WTC11 (cell line): ENCODE data around the gene KIF2A. TPM values are rescaled to one million over a fixed set of nuclear protein-coding genes. Genes with fewer than 3 reads are reported as not detected.

Source experiments
- ATAC-seq: fragments of 200-7000 bp; cut with Tn5 transposase; 2 replicates; pipeline ENCODE4 v1.10.0; 2021; ENCODE audit warnings: mild to moderate bottlenecking, moderate library complexity
- CTCF ChIA-PET: fragments of 300-600 bp; sonication (Branson Sonifier 250); formaldehyde crosslinking; loops from one replicate; lab custom pipeline; 2021; ENCODE audit warnings: antibody characterized with exemption; lab: Charles Lee
- POLR2A ChIA-PET: fragments of 350-600 bp; sonication (Branson Sonifier 250); formaldehyde crosslinking; loops from one replicate; lab custom pipeline; 2021; ENCODE audit warnings: antibody characterized with exemption; lab: Charles Lee
- DNase-seq: peaks from one replicate; pipeline ENCODE4 v3.0.0; 2021; ENCODE audit warnings: low spot score
- H3K27ac Mint-ChIP-seq: 2 replicates; pipeline ENCODE4 v1.8.0; 2021; ENCODE audit warnings: mixed read lengths
- H3K27me3 Mint-ChIP-seq: 2 replicates; pipeline ENCODE4 v1.8.0; 2021; ENCODE audit warnings: low read depth, mild to moderate bottlenecking, moderate library complexity, mixed read lengths
- H3K36me3 Mint-ChIP-seq: 2 replicates; pipeline ENCODE4 v1.8.0; 2021; ENCODE audit warnings: mixed read lengths
- H3K4me1 Mint-ChIP-seq: 2 replicates; pipeline ENCODE4 v1.8.0; 2022; ENCODE audit warnings: mixed read lengths
- H3K4me3 Mint-ChIP-seq: 2 replicates; pipeline ENCODE4 v1.8.0; 2021; ENCODE audit warnings: mild to moderate bottlenecking, moderate library complexity, mixed read lengths
- H3K9me3 Mint-ChIP-seq: 2 replicates; pipeline ENCODE4 v1.8.0; 2021; ENCODE audit warnings: mixed read lengths
- CREM ChIP-seq: sonication (generic); formaldehyde crosslinking; IDR thresholded peaks from 2 replicates; pipeline ENCODE4 v1.8.1; 2022; ENCODE audit warnings: mild to moderate bottlenecking, missing genetic modification reagents, moderate library complexity
- EMX1 ChIP-seq: fragments of 250-450 bp; sonication (Bioruptor Pico); IDR thresholded peaks from 2 replicates; pipeline ENCODE4 v1.8.0; 2021; ENCODE audit warnings: mild to moderate bottlenecking
- FOXJ3 ChIP-seq: sonication (generic); formaldehyde crosslinking; IDR thresholded peaks from 2 replicates; pipeline ENCODE4 v1.9.0; 2021; ENCODE audit warnings: missing genetic modification reagents, mild to moderate bottlenecking, borderline replicate concordance
- FOXK1 ChIP-seq: sonication (generic); formaldehyde crosslinking; IDR thresholded peaks from 2 replicates; pipeline ENCODE4 v1.8.0; 2022; ENCODE audit warnings: mild to moderate bottlenecking, moderate library complexity, missing genetic modification reagents
- FOXP1 ChIP-seq: sonication (generic); formaldehyde crosslinking; IDR thresholded peaks from 2 replicates; pipeline ENCODE4 v1.8.0; 2022; ENCODE audit warnings: missing genetic modification reagents, mild to moderate bottlenecking, moderate library complexity, borderline replicate concordance
- GABPB1 ChIP-seq: sonication (generic); formaldehyde crosslinking; IDR thresholded peaks from 2 replicates; pipeline ENCODE4 v1.8.1; 2023; ENCODE audit warnings: mild to moderate bottlenecking, missing genetic modification reagents
- GRHL2 ChIP-seq: fragments of 250-450 bp; sonication (Bioruptor Pico); IDR thresholded peaks from 2 replicates; pipeline ENCODE4 v1.8.0; 2022; ENCODE audit warnings: mild to moderate bottlenecking, moderate library complexity; ENCODE audit not compliant: insufficient replicate concordance, severe bottlenecking
- GTF2I ChIP-seq: fragments of 250-450 bp; sonication (Bioruptor Pico); conservative IDR thresholded peaks from 2 replicates; pipeline ENCODE4 v1.4.0; 2021; ENCODE audit warnings: mild to moderate bottlenecking
- HMGXB4 ChIP-seq: sonication (generic); formaldehyde crosslinking; IDR thresholded peaks from 2 replicates; pipeline ENCODE4 v1.8.1; 2023; ENCODE audit warnings: mild to moderate bottlenecking, moderate library complexity, missing genetic modification reagents
- JAZF1 ChIP-seq: fragments of 250-450 bp; sonication (Bioruptor Pico); IDR thresholded peaks from 2 replicates; pipeline ENCODE4 v1.9.0; 2021; ENCODE audit warnings: moderate library complexity, mild to moderate bottlenecking, inconsistent platforms
- NR2C2 ChIP-seq: sonication (generic); formaldehyde crosslinking; IDR thresholded peaks from 2 replicates; pipeline ENCODE4 v1.8.0; 2022; ENCODE audit warnings: mild to moderate bottlenecking, missing genetic modification reagents
- NR3C1 ChIP-seq: sonication (generic); formaldehyde crosslinking; conservative IDR thresholded peaks from 2 replicates; pipeline ENCODE4 v1.8.1; 2023; ENCODE audit warnings: low read depth, mild to moderate bottlenecking, missing genetic modification reagents
- SOX15 ChIP-seq: fragments of 250-450 bp; sonication (Bioruptor Pico); IDR thresholded peaks from 2 replicates; pipeline ENCODE4 v1.9.0; 2021; ENCODE audit warnings: mild to moderate bottlenecking
- STAT6 ChIP-seq: sonication (generic); formaldehyde crosslinking; conservative IDR thresholded peaks from 2 replicates; pipeline ENCODE4 v1.8.1; 2023; ENCODE audit warnings: mild to moderate bottlenecking, low read depth, missing genetic modification reagents, moderate library complexity
- TEAD1 ChIP-seq: sonication (generic); formaldehyde crosslinking; IDR thresholded peaks from 2 replicates; pipeline ENCODE4 v1.8.0; 2022; ENCODE audit warnings: mild to moderate bottlenecking, missing genetic modification reagents
- TEAD4 ChIP-seq: sonication (generic); formaldehyde crosslinking; IDR thresholded peaks from 2 replicates; pipeline ENCODE4 v1.8.0; 2022; ENCODE audit warnings: mild to moderate bottlenecking, missing genetic modification reagents
- ZNF263 ChIP-seq: sonication (generic); formaldehyde crosslinking; IDR thresholded peaks from 2 replicates; pipeline ENCODE4 v1.8.1; 2022; ENCODE audit warnings: low read depth, mild to moderate bottlenecking, moderate library complexity, missing genetic modification reagents
- total RNA-seq: library from RNA; stranded (reverse); gene quantifications from 3 replicates; pipeline ENCODE4 v1.2.3, GENCODE V29; 2021
- TF ChIP-seq, protein P1 (sequence below): sonication (generic); formaldehyde crosslinking; IDR thresholded peaks from 2 replicates; pipeline ENCODE4 v1.8.0; 2023; ENCODE audit warnings: missing genetic modification reagents
- TF ChIP-seq, protein P2 (sequence below): sonication (generic); formaldehyde crosslinking; IDR thresholded peaks from 2 replicates; pipeline ENCODE4 v1.8.1; 2023; ENCODE audit warnings: mild to moderate bottlenecking, missing genetic modification reagents, borderline replicate concordance
- TF ChIP-seq, protein P3 (sequence below): sonication (generic); formaldehyde crosslinking; IDR thresholded peaks from 2 replicates; pipeline ENCODE4 v1.8.1; 2022; ENCODE audit warnings: missing genetic modification reagents, borderline replicate concordance
- TF ChIP-seq, protein P4 (sequence below): fragments of 250-450 bp; sonication (Bioruptor Pico); IDR thresholded peaks from 2 replicates; pipeline ENCODE4 v1.9.0; 2021; ENCODE audit warnings: mild to moderate bottlenecking
- TF ChIP-seq, protein P5 (sequence below): fragments of 250-450 bp; sonication (Bioruptor Pico); IDR thresholded peaks from 2 replicates; pipeline ENCODE4 v1.9.0; 2021; ENCODE audit warnings: moderate library complexity, mild to moderate bottlenecking, inconsistent platforms, borderline replicate concordance

KIF2A gene
- total RNA-seq, 1 experiment from 2014 or later = 77.8 TPM

DNA sequence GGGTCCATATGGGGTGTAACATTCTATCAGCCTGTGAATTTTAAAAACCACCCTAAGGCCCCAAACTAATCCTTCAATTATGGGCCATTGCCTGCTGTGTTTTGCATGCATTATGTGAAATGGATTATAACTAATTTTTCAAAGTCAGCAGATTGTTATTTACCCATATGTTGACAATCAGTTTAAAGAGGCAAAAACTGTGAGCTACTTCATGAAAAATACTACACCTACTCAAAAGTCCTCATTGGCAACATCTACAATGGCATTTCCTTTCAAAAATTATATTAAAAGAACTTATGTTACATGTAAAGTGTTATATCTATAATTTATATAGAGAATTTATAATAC is 49.0 kb upstream of the KIF2A start (continued):
- TF ChIP-seq FOXP1 (CRISPR knock-in tag) (no peak), FOXJ3 (no peak), SOX15 (CRISPR knock-in tag) (no peak), HMGXB4 (no peak)
- TF ChIP-seq, all 79 proteins: peak for 0

DNA sequence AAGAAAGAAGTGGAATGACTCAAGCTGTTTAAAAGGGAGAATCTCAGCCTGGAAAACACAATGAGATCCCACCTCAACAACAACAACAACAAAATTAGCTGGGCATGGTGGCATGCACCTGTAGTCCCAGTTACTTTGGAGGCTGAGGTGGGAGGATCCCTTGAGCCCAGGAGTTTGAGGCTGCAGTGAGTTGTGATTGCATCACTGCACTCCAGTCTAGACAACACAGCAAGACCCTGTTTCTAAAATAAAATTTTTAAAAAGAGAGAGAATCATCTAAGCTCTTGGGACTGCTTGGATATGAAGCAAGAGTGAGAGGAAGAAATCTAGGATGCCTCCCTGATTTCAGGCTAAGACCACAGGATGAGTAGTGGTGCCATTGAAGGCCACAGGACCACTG is 47.4 kb upstream of the KIF2A start:
- ATAC-seq = no peak
- Mint-ChIP-seq H3K4me1 (peaks cover 4% of the 10 kb centered on the region), H3K27ac (no peak overlapping the region), H3K36me3 (no peaks in the 10 kb centered on the region), H3K9me3 (no peaks in the 10 kb centered on the region), H3K27me3 (no peaks in the 10 kb centered on the region), H3K4me3 (no peak overlapping the region)
- TF ChIP-seq GTF2I (CRISPR knock-in tag) (no peak), GABPB1 (CRISPR knock-in tag) (no peak), EMX1 (CRISPR knock-in tag) (no peak), NR2C2 (CRISPR knock-in tag) (no peak)
- TF ChIP-seq, protein P1, sequence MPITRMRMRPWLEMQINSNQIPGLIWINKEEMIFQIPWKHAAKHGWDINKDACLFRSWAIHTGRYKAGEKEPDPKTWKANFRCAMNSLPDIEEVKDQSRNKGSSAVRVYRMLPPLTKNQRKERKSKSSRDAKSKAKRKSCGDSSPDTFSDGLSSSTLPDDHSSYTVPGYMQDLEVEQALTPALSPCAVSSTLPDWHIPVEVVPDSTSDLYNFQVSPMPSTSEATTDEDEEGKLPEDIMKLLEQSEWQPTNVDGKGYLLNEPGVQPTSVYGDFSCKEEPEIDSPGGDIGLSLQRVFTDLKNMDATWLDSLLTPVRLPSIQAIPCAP (CRISPR knock-in tag) = no peak
- TF ChIP-seq, protein P2, sequence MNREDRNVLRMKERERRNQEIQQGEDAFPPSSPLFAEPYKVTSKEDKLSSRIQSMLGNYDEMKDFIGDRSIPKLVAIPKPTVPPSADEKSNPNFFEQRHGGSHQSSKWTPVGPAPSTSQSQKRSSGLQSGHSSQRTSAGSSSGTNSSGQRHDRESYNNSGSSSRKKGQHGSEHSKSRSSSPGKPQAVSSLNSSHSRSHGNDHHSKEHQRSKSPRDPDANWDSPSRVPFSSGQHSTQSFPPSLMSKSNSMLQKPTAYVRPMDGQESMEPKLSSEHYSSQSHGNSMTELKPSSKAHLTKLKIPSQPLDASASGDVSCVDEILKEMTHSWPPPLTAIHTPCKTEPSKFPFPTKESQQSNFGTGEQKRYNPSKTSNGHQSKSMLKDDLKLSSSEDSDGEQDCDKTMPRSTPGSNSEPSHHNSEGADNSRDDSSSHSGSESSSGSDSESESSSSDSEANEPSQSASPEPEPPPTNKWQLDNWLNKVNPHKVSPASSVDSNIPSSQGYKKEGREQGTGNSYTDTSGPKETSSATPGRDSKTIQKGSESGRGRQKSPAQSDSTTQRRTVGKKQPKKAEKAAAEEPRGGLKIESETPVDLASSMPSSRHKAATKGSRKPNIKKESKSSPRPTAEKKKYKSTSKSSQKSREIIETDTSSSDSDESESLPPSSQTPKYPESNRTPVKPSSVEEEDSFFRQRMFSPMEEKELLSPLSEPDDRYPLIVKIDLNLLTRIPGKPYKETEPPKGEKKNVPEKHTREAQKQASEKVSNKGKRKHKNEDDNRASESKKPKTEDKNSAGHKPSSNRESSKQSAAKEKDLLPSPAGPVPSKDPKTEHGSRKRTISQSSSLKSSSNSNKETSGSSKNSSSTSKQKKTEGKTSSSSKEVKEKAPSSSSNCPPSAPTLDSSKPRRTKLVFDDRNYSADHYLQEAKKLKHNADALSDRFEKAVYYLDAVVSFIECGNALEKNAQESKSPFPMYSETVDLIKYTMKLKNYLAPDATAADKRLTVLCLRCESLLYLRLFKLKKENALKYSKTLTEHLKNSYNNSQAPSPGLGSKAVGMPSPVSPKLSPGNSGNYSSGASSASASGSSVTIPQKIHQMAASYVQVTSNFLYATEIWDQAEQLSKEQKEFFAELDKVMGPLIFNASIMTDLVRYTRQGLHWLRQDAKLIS = no peak
- TF ChIP-seq, protein P3, sequence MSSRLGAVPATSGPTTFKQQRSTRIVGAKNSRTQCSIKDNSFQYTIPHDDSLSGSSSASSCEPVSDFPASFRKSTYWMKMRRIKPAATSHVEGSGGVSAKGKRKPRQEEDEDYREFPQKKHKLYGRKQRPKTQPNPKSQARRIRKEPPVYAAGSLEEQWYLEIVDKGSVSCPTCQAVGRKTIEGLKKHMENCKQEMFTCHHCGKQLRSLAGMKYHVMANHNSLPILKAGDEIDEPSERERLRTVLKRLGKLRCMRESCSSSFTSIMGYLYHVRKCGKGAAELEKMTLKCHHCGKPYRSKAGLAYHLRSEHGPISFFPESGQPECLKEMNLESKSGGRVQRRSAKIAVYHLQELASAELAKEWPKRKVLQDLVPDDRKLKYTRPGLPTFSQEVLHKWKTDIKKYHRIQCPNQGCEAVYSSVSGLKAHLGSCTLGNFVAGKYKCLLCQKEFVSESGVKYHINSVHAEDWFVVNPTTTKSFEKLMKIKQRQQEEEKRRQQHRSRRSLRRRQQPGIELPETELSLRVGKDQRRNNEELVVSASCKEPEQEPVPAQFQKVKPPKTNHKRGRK (CRISPR knock-in tag) = no peak
- TF ChIP-seq, protein P4, sequence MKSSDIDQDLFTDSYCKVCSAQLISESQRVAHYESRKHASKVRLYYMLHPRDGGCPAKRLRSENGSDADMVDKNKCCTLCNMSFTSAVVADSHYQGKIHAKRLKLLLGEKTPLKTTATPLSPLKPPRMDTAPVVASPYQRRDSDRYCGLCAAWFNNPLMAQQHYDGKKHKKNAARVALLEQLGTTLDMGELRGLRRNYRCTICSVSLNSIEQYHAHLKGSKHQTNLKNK (CRISPR knock-in tag) = no peak
- DNase-seq = no peak
- CTCF ChIA-PET = no interaction called here
- POLR2A ChIA-PET = no interaction called here

- no peak overlapping the region for H3K27ac Mint-ChIP-seq
- no peak overlapping the region for H3K4me3 Mint-ChIP-seq
- no peak for DNase-seq
- TF ChIP-seq FOXJ3 (no peak), TEAD1 (no peak), JAZF1 (CRISPR knock-in tag) (no peak), ZNF263 (CRISPR knock-in tag) (no peak), TEAD4 (CRISPR knock-in tag) (no peak), NR3C1 (CRISPR knock-in tag) (no peak), CREM (no peak), FOXK1 (CRISPR knock-in tag) (no peak), STAT6 (CRISPR knock-in tag) (no peak), GRHL2 (CRISPR knock-in tag) (no peak)
- TF ChIP-seq, protein P5, sequence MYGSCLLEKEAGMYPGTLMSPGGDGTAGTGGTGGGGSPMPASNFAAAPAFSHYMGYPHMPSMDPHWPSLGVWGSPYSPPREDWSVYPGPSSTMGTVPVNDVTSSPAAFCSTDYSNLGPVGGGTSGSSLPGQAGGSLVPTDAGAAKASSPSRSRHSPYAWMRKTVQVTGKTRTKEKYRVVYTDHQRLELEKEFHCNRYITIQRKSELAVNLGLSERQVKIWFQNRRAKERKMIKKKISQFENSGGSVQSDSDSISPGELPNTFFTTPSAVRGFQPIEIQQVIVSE = no peak
Measured at GRCh38 chr5:62259699-62260250, 46.2 kb upstream of the KIF2A start.

More at GRCh38 chr5:62259699-62260250, 46.2 kb upstream of the KIF2A start:
- Mint-ChIP-seq H3K4me1 (peaks cover 4% of the 10 kb centered on the region), H3K36me3 (no peaks in the 10 kb centered on the region), H3K9me3 (peaks cover 3% of the 10 kb centered on the region), H3K27me3 (no peaks in the 10 kb centered on the region)
- ATAC-seq = no peak
- POLR2A ChIA-PET = no interaction called here
- CTCF ChIA-PET = no interaction called here
